SKM-1 (cell line): ENCODE measurements around the gene APCDD1L.

Experiments used
- DNase-seq: peaks from one replicate; lab custom pipeline; 2025; ENCODE audit not compliant: unreplicated experiment; lab: John Stamatoyannopoulos, UW

Gene APCDD1L

DNA sequence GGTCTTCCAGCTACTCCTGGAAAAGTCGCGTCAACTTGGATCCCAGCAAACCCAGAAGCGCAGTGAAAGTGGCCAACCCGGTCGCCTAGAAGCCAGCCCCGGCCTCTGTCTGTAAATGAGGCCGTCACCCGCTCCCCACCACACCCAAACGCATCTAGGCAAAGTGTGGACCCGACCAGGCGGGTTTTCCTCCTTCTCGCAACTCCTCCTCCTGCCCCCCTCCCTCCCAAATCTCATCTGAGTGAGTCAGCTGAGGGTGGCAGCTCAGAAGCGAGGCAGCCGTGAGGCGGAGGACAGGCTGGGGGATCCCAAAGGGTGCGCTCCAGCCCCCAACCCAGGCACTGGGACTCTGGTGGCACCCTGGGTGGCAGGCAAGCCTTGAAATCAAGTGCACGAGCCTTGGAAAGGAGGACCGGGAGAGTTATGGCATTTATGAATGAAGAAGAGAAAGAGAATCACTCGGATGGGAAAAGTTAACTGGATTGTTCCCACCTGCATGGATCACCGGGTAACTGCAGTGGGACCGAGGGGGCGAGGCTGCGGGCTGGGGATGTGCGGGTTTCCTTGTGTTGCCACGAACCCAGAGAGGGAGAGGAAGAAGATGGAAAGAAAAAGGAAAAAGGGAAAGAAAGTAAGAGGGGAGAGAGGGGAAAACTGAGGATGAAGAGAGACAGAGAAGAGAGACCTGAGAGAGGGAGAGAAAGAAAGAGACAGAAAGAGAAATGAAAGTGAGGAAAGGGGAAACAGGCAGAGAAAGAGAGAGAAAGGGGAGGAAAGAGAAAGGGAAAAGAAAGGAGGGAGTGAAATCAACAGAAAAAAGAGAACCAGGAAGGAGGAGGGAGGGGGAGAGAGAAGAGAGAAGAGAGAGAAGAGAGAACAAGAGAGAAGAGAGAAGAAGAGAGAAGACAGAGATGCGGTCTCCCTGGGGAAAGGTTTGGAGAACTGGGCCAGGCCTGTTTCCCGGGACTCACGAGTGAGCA lies at the start of gene APCDD1L:
Gene APCDD1L, minus strand, starts transcription at position 167 of the 980 bp plus-strand sequence. CDS start 692 bp downstream, outside the sequence.
- DNase-seq: no peak

DNA sequence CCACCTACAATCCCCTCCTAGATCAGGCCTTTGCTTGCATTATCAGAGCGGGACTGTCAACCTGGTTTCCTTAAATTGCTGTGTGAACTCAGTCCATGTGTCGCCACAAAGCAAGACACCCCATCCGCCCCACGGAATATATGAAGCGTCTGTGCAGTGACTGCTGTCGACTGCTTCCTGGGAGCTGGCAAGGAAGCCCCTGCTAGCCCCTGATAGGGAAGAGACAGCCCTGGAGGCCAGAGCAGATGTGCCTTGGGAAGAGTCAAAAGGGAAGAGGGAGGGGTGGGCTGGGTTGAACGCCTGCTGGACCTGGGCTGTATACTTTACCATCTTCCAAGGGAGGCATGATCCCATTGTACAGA lies 44.1 kb upstream of the APCDD1L start:
- DNase-seq: no peak

DNA sequence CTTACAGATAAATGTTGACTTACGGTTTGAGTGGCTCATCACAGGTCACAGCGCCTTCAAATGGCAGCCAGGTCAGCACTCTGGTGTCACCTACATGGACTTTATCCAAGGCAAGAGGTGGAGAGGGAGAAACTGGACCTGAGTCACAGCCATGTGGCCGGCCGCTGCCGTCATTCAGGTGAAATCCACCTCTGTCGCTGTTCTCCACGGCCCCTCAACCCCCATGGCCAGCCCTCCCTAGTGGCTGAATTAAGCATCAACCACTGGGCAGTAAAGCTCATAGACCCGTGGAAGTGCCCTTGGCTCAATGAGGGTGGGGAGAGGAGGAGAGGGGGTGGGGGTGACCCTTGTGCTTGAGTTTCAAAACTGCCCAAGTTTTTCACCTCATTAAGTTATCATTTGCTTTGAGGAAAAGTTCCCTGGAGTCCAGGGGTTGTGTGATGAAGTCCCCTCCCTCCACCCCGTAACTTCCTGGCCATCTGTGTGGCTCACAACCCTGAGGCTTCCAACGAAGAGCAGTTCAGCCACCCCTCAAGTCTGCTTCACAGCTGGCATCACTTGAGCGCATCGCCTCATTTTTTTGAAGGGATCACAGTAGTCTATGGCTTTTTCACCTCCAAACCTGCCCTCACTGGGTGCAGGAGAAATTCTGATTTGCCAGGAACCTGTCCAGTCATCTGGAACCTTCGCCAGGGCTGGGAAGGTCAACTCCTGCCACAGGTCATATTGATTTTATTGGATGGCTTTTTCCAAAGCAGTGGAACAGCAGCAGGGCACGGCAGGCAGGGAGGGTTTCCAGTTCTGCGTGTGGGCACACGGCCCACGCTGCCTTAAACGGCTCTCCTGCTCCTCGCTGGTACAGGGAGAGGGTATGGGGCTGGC lies 43.5 kb upstream of the APCDD1L start:
- DNase-seq: no peak

DNA sequence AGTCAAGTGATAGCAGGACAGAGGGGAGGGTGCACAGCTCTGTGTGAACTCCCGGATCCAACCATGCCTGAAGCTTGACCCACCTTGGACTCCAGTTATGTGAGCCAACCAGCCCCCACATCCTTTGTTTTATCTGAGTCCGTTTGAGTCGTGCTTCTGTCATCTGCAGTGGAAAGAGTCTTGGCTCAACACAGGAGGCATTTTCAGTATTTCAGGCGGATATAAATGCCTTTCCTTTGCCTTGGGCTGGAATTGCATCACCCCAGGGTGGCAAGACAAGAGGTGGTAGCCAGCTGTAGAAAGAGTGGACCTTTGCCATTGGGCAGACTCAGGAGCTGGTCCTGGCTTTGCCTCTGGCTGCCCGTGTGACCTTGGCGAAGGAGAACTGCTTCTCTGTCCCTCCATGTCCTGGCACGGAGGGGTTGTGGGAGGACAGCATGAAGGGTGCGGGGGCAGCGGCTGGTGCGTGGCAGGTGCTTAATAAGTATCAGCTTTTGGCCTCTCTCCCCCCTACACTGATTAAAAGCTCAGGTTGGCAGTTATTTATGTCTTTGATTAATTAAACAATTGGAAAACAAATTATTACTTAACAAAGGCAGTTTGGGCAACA lies 42.6 kb upstream of the APCDD1L start:
- no peak for DNase-seq

DNA sequence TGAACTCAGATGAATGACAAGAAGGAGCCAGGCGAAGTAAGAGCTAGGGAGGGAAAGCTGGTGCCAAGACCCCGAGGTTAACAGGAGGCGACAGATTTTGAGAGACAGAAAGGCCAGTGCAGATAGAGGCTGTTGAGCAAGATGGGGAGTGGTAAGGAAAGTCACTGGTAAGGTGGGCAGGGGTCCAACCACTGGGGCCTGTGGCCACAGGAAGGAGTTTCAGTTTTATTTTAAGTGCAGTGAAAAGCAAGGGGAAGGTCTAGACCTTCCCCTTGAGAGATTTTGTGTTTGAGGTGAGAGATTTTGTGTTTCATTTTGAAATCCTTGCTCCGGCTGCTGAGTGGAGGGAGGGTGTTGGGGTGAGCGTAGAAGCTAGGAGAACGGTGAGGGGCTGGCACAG lies 41.8 kb upstream of the APCDD1L start:
- no peak for DNase-seq

DNA sequence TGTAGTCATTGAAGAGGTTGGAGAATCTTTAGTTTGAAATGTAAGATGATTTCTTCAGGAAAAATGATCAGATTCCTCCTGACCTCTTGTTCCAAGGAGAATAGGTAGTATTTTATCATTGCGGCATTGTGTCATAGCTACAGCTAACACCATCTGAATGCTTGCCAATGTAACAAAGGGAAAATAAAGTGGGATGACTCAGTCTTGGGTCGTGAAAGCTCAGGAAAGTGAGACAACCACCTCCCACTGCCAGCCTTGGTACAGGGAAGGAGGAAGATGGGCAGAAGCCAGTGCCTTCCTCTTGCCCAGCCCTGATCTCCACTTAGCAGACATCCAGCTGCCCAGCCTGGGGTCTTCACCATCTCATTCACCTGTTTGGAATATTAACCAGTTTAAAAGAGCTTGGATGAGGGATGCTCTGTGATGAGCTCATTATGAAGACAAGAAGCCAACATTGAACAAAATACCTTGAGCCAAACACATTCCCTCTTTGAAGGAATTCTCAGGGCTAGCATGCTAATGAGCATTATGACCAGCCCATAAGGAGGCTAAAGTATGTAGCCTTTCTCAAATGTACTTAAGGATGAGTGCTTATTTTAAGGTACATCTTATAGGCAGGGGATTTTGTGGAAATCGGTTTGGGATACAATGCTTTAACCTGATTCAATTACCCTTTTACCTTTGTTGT lies 40.0 kb upstream of the APCDD1L start:
- no peak for DNase-seq

DNA sequence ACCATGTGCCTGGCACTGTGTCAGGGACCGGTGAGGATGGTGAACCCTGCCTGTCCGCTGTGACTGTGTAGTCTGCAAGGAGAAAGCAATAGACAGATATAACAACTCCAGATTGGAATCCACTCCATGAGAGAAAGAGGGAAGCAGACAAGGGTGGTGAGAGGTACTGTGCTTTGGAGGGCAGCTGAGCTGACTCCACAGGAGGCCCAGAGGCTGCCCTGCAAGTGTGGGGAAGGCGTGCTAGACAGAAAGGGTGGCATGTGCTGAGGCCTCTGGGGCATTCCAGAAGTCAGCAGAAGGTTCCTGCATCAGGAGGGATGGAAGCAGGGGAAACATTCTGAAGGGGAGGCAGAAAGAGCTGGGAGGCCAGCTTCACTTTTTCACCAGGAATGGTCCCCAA lies 39.3 kb upstream of the APCDD1L start:
- DNase-seq: no peak

DNA sequence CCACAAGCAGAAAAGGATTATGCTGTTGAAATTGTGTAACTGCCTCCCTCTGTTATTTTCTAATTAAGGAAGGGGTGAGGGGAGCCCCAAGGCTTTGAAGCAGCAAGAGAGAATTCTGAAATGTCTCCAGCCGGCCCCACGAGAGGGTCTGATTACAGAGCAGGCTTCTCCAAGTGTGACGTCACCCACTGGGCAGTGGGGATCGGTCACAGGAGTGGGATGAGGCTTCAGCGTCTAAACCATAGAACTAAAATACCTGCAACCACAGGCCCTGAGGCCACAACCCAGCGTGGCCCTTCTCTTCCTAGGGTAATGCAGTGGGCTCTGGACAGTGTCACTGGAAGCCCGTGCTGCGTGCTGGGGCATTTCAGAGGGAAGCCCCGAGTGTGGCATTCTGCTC lies 38.6 kb upstream of the APCDD1L start:
- no peak for DNase-seq

DNA sequence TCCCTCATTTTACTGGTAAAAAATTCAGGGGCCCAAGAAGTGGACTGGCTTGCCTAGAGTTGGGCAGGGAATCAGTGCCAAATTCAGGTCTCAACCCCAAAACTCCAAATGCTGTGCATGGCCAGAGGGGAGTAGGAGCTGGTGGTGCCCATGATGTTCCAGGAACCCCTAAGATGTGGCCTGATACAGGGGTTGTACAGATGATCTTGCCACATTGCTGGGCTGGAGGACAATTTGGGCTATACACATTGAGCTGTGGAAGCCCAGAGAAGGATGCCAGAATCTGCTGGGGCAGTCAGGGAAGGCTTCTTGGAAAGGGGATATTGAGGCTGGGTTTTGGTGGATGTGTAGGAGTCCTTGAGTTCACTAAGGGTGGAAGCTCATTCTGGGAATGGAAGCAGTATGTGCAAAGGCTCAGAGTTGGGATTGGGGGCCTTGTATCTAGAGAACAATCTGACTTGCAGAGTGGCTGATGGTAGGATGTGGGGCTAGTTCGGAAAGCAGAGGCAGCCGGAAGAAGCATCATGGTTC lies 38.0 kb upstream of the APCDD1L start:
- no peak for DNase-seq

DNA sequence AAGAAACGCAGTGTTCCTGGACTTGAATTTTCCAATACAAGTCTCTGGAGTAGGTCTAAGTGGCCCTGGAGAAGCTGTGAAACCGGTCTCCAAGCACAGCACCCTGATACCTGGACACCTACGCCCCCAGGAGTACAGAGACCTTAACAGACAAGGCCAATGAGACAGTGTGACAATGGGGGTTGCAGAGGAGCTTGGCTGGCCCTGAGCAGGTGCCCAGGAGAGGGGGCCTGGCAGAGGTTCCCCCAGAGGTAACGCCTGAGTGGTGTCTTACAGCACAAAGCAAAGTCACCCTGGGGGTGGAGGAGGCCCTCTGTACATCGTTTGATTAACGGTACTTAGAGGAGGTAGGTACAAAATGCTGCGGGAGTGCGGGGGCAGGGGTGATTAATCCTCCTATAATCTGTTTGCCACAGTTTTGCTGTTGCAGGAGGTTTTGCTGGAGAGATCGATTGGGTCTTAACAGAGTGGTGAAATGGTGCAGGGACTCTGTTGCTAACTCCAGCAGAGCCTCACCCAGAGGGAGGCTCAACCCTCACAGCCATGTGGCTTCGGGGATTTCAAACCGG lies 37.3 kb upstream of the APCDD1L start:
- no peak for DNase-seq

DNA sequence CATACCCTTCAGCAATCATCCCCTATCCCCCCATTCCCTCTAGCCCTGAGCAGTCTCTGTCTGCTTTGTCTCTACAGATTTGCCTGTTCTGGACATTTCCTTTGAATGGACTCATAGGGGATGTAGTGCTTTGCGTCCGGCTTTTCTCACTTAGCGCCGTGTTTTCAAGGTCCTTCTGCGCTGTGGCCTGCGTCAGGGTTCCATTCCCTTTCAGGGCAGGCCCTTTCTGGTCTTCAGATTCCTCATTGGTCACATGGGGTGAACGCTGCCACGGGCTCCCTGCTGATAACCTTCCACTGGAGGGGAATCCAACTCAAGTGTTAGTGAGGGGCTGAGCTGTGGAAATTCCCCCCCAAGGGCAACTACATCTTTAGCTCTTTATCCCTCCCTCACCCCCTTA lies 36.4 kb upstream of the APCDD1L start:
- no peak for DNase-seq

DNA sequence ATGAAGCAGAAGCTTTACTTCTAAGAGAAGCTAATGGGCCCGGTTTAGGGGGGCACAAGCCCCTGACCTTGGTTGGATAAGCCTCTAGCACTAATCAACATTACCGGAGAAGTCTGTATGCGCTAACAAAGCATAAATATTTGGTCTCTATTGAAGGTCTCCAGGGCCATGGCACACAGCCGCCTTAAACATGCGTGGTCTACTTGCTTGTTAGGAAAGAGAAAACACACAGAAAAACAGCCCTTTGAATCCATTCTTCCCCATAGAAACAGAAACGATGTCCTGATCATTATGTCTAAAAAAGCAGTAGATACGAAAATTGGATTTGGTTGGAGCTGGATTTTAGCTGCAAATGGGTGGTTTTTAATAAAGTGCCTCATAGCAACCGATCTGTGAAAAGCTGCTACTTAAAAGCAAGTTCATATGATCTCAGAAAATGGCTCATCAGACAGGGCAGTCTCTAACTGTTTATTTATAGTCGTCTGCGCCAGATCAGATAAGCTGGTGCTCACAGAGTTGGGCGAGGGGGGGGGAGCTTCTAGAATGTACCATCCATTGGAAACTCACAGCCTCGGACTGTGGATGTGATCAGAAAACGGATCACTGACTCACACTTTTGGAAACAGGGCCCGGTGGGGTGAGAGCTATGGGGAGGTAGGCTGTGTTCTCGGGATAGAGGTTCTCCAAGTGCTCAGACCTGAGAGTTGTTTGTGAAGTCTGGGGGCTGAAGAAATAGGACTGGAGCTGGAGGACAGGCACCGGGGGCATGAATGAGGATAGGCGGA lies 35.3 kb upstream of the APCDD1L start:
- DNase-seq: no peak

DNA sequence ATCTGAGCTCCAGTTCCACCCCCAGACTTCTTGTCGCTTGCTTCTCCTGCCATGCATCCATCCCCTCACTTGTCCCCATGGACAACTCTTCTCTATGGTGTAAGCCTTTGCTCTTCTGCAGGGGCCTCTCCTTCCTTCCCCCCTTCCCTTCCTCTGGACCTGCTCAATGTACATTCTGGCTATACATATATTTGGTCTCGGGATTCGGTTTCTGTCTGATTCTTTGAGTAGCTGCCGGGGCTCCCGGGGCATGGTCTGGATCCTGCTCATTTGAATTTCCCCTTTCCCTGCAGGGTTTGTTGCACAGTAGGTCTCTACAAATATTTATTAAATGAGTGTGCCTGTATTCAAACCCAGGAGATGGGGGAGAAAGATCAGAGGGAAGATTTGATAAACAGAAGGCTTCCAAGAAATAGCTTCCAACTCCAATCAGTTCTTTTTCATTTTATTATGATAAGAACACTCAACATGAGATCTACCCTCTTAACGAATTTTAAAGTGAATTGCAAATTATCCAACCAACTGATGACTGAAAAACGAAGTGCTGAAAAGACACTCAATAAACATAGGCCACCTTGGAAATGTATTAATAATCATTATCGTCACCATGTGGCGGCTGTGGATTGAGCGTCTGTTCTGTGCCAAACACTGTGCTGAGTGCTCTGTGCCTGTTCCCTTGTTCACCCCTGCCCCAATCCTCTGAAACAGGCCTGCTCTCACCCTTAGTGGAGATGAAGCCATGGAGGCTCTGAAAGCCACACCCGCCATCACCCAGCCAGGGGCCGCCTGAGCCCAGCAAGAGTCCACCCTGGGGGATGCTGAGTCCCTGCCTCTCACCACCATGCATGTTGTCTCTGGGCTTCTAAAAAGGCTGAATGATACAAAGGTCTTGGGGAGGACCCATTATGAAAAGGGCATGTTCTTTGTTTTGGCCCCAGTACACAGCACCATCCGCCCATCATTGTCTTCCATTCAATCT lies 34.3 kb upstream of the APCDD1L start:
- no peak for DNase-seq

DNA sequence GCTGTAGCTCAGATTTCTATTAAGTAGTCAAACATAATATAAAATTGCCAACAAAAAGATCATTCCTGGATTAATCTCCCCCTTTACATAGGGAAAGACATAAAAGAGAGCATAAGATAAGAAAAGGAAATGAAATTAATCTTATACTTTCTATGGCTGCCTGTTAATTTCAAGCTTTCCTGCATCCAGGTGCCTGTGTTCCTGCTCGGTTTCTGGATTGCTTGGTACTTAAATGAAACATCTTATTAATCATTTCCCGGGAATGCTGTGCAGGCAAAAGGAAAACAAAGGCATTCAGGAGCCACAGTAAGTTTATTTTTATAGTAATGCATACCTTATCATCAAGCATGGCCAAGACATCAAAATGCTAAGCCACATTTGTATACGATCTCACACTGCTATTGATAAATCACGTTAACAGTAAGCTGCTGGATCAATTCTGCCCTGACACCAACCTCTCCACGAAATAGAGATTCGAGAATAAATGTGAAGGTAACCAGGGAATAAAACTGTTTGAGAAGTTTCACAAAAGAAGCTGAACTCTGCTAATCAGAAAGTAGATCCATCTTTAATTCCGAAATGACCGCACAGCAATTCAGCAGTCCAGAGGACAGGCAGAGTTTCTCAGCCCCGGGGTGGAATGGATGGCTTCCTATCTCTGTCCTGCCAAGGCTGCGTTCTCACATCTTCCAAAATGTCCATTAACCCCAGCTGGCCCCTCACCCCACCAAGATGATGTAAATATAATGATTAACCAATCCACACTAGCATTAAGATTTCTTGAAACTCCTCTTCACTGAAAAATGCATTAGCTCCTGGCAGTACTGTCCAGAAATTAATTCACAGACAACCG lies 32.6 kb upstream of the APCDD1L start:
- DNase-seq: no peak

DNA sequence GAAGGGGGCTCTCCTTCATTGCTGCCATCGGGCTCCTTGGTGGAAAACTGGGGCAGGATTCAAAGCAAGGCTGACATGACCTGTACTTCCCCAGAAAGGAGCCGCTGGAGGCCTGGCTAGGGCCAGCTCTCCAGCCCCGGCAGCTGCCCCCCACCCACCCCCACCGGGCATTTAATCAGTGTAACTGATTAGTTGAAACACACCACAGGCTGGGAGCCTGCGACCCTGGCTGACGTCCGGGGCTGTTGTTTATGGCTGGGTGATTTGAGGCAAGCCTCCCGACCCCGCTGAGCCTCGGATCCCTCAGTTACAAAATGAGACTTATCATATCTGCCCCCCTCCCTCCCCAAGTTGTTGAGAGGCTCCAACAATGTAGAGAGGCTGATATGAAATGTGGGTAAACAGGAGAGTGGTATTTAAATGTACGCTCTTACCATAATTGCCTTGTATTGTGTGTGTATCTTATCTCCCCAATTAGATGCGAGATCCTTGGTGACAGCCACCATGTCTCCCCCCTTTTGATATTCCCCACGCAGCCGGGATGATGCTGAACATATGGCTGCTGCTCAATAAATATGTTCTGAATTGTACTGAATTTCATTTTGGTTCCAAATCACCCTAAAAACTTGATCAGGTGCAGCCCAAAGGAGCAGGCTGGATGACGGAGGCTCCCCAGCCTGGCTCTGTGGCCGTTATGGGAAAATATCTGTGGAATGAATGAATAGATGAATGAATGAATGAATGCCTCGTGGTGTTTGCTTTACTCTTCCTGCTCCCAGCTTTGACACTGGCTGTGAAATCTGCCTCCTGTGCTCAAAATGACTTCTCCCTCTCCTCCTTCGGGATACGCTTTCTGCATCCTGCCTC lies 31.8 kb upstream of the APCDD1L start:
- DNase-seq: no peak

DNA sequence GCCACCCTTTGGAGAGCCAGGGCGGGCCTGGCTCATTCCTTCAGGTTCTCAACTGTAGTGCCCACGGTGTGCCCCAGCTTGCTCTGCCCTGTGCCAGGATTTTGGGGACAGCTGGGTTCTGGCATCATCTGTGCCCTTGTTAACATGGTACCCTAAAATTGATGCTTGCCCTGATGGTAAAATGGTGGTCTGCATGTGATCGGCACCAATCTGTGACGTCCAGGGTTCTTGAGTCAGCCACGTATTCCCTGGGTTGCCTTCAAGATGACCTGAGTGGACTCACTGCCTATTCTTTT lies 31.2 kb upstream of the APCDD1L start:
- DNase-seq: no peak
